Activated naive CD4-positive, alpha-beta T cell treated with Interleukin-2 at 50 U/mL for 16 hours (primary cell): ENCODE measurements around the gene LCN15.
A peak's percentile ranks its signal among the peaks of the same experiment; 100 is the strongest.

Experiments
- DNase-seq: peaks from one replicate; pipeline ENCODE4 v3.0.0-alpha.2; 2020

LCN15 gene

GRCh38 chr9:136738960-136739359 lies 25.4 kb downstream of the LCN15 start:
- no peak for DNase-seq

DNA sequence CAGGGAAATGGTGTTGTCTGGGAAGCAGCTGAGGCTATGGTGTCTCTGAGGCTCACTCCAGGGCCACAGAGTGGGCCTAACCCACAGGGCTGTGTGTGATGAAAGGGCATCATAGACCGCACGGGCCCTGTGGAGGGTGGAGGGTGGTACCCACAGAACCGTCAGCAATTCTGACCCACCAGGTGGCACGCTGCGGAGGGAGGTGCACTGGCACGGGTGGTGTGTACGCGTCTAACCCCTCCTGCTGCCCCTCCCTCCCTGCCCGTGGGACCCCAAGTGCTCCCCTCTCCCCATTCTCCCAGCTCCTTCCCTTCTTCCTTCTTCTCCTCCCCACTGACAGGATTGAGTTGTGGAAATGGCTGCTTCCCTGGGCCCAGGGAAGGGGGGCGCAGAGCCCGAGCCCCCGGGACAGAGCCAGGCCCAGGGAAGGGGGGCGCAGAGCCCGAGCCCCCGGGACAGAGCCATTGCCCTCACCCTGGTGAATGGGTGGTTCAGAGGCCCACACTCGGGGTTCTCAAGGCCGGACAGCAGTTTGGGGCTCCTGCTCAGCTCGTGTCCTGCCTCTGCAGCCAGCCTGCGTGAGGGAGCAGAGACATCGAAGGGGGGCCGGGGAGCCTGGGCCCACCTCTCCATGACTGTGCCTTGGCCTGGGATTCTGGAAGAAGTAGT lies 28.4 kb downstream of the LCN15 start:
- no peak for DNase-seq

- no peak for DNase-seq
Observed at GRCh38 chr9:136734837-136735496, 29.4 kb downstream of the LCN15 start.

DNA sequence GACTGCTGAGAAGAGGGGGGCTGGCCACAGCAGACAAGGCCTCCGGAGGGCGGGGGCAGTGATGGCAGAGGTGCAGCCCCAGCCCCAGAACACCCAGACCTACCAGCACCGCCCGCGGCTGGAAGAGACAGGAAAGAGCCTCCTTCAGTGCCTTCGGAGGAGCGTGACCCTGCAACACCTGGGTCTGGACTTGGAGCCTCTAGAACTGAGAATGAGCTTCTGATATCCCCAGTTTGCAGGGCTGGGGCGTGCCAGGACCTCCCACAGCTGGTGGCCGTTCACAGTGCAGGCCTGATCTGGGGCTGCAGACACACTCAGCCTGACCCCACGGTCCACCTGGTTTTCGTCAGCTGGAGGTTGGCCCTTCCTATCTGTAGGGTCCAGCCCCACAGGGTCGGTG lies 30.7 kb downstream of the LCN15 start:
- DNase-seq, result no peak

DNA sequence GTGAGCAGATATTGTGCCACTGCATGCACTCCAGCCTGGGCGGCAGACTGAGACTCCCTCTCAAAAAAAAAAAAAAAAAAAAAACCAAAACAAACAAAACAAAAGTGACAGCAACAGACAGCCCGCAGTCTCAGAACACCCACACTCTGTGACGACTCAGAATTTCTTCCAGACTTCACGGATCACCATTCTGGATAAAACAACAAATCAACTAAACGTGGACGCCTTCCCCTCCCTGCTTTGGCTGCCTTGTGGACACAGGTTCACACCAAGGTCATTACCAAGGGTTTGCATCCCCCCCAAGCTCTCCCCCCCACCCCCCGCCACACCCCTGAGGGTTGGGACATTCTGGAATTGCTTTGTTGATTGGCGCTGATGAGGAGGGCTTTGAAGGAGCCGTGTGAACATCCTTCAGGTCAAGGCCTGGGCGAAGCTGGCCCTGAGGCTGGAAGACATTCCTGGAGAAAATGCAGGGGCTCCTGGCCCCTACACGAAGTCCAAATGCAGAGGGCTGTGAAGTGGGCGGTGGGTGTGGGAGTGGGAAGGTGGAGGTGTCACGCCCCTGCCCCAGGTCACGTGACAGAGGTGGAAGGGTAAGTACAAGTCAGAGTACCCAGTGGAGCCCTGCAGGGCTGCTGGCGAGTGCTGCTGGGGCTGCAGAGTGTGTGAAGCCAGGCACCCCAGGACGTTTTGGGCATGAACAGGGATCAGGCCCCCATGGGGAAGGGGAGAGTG lies 31.7 kb downstream of the LCN15 start:
- no peak for DNase-seq

DNA sequence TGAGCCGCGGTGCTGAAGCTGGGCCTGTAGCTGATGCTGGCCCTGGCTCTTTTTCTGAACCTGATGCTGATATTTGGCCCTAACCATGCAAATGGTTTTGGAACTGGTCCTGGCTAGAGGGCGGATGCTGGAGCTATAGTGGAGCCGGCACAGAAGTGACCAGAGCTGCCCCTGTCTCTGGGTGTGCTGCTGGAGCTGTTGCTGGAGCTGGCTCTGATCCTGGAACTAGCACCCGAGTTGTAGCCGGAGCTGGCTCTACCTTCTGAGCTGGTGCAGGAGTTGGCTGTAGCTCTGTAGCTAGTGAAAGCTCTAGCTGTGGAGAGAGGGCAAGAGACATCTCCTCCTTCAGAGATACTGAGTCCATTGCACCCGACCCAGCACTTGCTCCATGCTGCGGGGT lies 34.4 kb downstream of the LCN15 start:
- no peak for DNase-seq

- no peak for DNase-seq
Observed at GRCh38 chr9:136729144-136729543, 35.2 kb downstream of the LCN15 start.

DNA sequence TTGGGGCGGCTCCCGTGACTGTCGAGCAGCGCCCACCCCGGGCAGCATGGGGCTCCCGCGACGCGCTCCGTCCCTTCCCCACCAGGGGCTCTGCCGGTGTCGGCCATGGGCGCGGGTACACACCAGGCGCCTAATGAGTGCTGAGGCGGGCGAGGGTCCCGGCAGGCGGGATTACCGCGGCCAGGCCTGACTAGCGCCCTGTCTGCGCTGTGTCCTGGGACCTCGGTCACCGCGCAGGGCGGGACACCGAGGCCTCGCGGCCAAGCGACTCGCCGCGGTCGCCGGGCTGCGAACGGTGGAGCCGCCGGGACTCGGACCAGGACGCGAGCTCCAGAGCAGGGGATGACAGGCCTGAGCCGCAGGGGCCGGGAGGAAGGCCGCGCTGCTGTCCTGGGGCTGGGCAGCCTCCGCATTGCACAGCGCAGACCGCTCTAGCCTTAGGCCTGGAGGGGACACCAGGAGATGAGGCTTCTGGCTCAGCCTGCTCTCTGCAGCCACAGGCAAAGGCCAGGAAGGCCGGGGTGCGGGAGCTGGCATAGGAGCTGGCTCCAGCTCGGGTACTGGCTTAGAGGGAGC lies 35.7 kb downstream of the LCN15 start:
- DNase-seq, result no peak

GRCh38 chr9:136728080-136728547 lies 36.2 kb downstream of the LCN15 start:
- DNase-seq, result peak; percentile 93

- peak; percentile 48 for DNase-seq
Observed at GRCh38 chr9:136726631-136727191, 37.6 kb downstream of the LCN15 start.

DNA sequence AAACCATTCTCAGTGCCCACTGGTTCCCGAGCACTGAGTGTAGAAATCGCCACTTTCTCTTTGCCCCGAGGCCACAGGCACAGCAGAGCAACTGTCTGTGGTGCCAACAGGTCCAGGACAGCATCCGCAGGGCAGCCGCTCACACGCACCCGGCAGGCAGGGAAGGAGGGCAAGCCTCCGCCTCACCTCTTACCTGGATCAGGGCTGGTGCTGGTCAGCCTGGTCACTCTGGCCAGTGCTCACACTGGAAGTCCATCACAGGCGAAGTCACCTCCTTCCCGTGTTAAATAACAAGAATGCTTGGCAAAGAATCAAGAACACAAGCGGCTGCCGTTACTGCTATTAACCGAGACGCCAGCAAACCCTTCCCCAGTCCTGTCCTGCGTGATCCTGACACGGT lies 38.2 kb downstream of the LCN15 start:
- DNase-seq, result no peak

DNA sequence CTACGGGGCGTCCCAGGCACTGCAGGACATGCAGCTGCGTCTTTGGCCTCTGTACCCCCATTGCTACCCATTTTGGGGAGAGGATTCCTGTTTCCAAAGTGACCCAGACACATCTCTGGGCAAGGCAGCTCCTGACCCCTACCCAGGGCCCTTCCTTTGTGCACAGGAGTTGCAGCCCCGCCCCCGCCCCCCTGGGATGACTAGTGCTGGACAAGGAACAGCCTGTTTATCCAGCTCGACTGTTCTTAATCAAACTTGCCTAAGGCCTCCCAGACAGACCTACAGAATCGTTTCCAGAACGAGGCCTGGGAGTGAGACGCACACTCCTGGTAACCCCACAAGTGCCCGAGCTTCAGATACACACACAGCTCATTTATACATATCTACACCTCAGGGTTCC lies 38.7 kb downstream of the LCN15 start:
- no peak for DNase-seq

DNA sequence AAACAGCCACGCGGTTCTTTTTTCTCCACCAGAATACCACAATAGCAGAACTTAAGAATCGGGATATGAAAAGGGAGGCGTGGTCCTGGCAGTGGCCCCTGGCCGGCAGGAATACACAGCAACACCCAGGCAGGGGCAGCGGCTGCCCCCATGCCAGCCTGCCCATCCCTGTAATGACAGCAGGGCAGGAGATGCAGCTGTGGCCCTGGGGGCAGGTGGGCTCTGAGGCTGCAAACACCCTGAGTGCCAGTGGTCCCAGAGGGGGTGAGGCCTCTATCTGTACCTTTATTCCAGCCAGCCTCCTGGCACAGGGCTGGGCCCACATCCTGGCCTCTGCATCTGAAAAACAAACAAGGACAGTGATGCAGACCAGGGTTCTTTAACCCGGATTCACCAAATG lies 39.5 kb downstream of the LCN15 start:
- no peak for DNase-seq

- no peak for DNase-seq
Observed at GRCh38 chr9:136723989-136724388, 40.3 kb downstream of the LCN15 start.

- DNase-seq, result no peak
Observed at GRCh38 chr9:136723362-136723976, 40.8 kb downstream of the LCN15 start.

DNA sequence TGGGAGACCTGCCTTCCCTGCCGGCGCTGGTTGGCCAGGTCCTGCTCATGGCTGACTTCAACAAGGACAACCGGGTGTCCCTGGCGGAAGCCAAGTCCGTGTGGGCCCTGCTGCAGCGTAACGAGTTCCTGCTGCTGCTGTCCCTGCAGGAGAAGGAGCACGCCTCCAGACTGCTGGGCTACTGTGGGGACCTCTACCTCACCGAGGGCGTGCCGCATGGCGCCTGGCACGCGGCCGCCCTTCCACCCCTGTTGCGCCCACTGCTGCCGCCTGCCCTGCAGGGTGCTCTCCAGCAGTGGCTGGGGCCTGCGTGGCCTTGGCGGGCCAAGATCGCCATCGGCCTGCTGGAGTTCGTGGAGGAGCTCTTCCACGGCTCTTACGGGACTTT lies 41.4 kb downstream of the LCN15 start:
- no peak for DNase-seq

GRCh38 chr9:136722093-136722968 lies 42.0 kb downstream of the LCN15 start:
- DNase-seq, result no peak

- DNase-seq, result no peak
Observed at GRCh38 chr9:136721339-136722092, 42.8 kb downstream of the LCN15 start.

- DNase-seq, result no peak
Observed at GRCh38 chr9:136720898-136721338, 43.4 kb downstream of the LCN15 start.

GRCh38 chr9:136720251-136720897 lies 43.9 kb downstream of the LCN15 start:
- no peak for DNase-seq
